Measurements from ENCODE around the gene ATOH8. TPM values are rescaled to one million over a fixed set of nuclear protein-coding genes. Genes with fewer than 3 reads are reported as not detected.

The ATOH8 gene
- total RNA-seq, 1 donor from 2014 or later = 14.2 TPM

- DNase-seq (ENCODE audit: low spot score) = no peak
Measured at GRCh38 chr2:85786444-85786843, 32.7 kb downstream of the ATOH8 start.

DNA sequence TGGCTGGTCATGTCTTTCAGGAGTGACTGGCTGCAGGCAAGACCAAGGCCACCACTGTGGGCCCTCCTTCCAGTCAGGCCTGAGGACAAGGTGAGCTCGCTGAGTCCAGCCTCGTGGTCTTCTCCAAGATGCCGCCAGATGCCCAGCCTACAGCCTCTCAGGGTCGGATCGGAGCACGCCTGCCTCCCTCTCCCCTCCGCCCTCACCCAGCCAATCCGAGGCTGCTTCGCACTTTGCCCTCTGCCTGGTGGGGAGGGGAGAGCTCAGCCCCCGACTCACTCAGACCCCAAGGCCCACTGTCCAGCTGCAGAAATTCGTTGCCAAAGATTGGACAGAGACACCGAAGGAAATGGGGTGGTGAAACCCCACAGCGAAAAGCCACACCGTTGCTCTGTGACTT lies 33.1 kb downstream of the ATOH8 start:
- no peak for DNase-seq (ENCODE audit: low spot score)

DNA sequence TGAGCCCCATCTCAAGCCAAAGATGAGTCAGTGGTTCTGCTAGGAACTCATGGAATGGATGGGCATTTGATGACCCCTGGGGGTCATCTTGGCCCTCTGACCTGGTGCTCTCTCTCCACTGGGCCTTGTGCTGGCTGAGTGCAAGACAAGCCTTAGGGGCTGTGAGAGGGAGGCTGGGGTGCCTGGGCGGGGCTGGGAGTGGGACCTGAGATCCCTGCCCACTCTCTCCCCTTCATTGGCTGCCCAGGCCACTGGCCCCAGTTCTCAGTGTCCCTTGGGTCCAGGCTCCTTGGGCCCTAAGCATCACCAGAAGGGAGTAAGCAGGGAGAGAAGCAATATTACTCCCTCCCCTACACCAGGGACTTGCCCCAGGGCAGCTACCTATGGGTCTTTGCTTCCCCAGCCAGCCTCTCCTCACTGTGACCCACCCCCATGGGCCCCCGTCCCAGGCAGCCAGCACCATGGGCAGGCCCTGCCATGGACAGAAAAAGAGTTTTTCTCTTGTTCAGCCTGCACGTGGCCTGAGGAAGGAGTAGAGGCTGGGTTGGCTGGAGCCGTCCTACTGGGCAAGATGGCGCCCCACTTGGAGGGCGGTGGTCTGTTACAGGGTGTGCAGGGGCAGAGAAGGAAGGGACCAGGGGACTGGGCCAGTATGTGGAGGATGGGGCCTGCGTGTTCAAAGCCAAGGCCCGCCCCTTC lies 33.6 kb downstream of the ATOH8 start:
- no peak for DNase-seq (ENCODE audit: low spot score)

DNA sequence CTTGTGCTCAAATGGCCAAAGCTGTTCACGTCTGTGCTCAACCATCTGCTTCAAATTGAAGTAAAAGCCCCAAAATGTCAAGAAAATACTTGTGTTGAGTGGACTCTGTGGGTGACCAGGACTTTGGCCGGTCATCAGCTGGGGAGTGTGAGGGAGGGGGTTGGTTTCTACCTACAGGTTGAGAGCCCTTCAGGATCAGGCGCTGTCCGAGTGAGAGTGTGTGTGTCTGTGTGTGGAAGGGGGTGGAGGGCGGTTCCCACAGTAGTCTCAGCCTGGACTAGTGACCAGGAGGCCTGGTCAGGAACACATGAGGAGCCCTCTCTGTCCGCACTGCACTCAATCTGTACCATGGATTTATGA lies 34.2 kb downstream of the ATOH8 start:
- DNase-seq (ENCODE audit: low spot score) = no peak

DNA sequence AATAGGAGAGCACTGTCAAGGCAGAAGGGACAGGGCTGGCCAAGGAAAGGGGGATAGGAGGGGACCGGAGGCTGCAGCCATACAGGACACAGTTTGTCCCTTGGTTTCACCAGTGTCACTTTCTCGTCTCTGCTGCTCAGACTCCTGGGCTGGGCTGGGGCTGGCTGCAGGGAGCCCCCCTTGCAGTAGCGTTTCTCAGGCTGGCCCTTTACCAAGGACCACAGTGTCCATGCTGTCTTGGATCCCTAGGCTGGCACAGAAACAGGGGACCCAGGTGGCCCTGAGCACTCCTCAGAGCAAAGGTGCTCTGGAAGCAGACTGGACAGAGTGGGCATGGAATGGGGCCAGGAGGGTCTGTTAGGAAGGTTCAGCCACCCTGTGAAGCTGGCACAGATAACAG lies 34.8 kb downstream of the ATOH8 start:
- no peak for DNase-seq (ENCODE audit: low spot score)

GRCh38 chr2:85789271-85789670 lies 35.5 kb downstream of the ATOH8 start:
- no peak for DNase-seq (ENCODE audit: low spot score)

DNA sequence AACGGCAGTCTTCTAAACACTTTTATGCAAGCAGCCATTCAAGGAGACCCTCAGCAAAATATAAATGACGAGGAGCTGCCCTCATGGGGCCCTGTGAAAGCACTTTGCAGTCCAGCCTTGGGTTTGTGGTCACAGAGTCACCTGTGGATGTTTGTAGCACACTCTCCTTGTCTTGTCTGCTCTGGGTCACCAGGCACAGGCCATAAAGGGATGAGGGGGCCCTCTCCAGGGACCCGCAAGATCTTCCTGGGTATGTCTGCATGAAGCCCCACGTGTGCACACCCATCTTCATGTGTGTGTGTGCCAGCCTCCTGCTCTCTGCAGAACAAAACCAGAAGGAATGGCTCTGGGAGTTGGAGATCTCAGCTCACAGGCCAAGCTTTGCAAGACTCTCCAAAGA lies 36.2 kb downstream of the ATOH8 start:
- no peak for DNase-seq (ENCODE audit: low spot score)

GRCh38 chr2:85790499-85791188 lies 36.9 kb downstream of the ATOH8 start:
- DNase-seq (ENCODE audit: low spot score) = no peak

- DNase-seq (ENCODE audit: low spot score) = no peak
Measured at GRCh38 chr2:85791704-85792565, 38.1 kb downstream of the ATOH8 start.

GRCh38 chr2:85792783-85793441 lies 39.1 kb downstream of the ATOH8 start:
- peak; percentile 85 for DNase-seq (ENCODE audit: low spot score)

GRCh38 chr2:85793584-85793983 lies 39.8 kb downstream of the ATOH8 start:
- DNase-seq (ENCODE audit: low spot score) = no peak

- DNase-seq (ENCODE audit: low spot score) = no peak
Measured at GRCh38 chr2:85794038-85794441, 40.2 kb downstream of the ATOH8 start.

DNA sequence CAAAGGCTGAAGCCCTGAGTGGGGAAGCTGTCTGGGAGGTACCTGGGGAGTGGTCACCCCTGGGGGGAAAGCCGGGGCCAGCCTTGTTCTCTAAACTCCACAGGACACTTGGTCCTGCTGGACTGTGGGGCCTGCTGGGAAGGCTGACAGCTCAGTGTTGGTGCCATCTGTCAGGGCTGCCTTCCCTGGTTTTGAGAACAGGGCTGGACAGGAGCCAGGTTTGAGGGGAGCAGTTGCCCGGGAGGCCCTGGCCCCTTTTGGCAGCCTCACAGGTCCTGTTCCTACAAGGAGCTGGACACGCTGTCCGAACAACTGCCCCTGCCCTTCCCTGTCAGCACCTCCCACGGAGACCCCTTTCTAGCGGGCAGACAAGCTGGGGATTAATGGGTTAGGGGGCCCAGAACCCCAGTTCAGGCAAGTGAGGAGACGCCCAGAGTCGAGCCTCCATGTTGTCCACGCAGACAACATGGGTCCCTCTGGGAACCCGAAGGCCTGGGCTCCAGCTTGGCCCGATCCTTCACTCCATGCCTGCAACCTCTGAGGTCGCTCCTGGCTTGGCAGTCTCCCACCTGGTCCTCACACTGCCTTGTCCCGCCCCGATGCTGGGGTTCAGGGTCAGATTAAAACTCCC lies 40.8 kb downstream of the ATOH8 start:
- DNase-seq (ENCODE audit: low spot score) = no peak

DNA sequence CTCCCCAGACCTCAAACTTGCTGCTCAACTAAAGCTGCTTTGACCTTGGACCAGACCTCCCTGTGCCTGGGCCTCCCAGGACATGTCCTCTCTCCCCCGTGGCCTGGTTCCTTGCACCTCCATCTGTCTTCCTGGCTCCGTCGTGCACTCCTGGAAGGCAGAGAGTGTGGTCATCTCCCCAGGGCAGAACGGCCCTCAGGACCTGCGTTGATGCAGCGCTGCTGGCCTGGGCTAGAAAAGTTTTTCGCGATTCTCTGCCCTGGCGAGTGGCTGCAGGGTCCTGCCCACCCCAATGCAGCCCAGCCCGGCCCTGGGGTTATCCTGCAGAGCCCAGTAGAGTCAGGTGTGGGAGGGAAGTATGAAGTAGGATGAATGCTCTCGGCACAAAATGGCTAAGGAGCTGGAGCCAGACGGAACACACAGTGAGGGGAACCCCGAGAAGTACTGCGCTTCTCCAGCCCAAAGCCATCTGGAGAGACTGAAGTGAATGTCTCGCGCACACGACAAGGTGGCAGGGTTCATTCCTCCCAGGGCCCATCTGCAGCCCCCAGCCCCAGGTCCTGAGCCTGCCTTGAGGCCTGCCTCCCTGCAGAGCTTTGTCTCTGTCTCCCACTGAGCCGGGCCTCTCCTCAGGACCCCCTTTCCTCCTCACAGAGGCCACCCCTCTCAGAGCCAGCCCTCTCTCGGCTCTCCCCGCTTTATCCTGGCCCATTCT lies 41.7 kb downstream of the ATOH8 start:
- DNase-seq (ENCODE audit: low spot score) = no peak

DNA sequence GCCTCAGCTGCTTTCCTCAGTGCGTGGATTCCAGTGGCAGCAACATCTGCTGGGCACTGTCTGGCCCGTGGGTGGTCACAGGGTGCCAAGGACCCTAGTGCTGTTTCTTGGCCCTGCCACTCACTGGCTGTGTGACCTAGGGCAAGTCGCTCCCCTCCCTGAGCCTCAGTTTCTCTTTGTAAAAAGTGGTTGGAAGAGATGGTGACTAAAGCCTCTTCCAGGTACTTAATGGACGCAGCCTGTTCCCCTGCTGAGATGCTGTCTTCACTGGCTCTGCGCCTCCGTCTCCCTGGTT lies 42.2 kb downstream of the ATOH8 start:
- no peak for DNase-seq (ENCODE audit: low spot score)

GRCh38 chr2:85796341-85797262 lies 42.8 kb downstream of the ATOH8 start:
- peak; percentile 35 for DNase-seq (ENCODE audit: low spot score)

- no peak for DNase-seq (ENCODE audit: low spot score)
Measured at GRCh38 chr2:85797263-85797660, 43.5 kb downstream of the ATOH8 start.

DNA sequence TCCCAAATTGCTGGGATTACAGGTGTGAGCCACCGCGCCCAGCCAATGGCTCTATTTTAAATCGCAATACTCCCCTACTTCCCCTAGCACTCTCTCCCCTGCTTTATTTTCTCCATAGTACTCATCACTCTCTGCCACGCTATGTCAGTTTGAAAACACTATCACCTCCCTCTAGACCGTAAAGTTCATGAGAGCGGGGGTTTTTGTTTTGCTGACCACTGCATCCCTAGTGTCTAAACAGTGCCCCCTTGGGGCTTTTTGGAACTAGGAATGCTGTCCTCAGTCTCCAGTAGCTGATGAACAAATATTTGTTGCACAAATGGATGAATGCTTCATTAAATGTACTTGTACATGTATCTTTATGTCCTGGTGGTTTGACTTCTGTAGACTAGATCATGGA lies 44.1 kb downstream of the ATOH8 start:
- no peak for DNase-seq (ENCODE audit: low spot score)

DNA sequence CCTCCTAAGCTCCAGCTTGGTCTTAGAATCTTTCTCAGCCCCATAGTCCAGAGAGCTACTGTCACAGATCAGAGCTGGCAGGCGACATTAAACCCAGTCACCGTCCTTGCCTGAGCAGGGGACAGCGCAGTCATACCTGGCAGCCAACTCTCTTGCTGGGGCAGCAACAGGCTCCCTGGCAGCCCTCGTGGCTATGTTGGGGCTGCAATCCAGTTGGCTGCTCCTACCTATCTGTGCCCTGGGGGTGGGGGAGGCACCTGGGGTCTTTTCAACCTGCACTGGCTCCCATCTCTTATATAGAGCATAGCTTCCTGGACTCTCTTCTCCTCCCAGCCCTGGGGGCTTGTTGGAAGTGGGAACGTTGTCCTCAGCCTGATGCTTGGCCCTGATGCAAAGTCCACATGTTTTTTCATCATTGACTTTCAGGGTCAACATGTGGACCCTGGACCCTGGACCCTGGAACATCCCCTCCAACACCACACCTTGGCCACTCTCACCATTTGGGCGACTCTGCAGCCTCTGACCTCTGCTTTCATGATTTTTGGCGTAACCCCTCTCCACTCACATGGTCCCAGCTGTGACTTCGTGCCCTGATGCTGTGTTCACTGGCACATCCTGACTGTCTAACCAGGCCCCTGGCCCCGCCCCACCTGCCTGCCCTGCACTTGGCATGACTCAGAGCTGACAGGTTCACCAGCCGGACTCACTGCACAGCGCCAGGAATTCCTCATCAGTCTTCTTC lies 45.6 kb downstream of the ATOH8 start:
- no peak for DNase-seq (ENCODE audit: low spot score)
